Measurements from ENCODE around the gene SPEF1. TPM values are rescaled to one million over a fixed set of nuclear protein-coding genes. Genes with fewer than 3 reads are reported as not detected.

The SPEF1 gene
- total RNA-seq, 2 donors from 2014 or later: not detected

DNA sequence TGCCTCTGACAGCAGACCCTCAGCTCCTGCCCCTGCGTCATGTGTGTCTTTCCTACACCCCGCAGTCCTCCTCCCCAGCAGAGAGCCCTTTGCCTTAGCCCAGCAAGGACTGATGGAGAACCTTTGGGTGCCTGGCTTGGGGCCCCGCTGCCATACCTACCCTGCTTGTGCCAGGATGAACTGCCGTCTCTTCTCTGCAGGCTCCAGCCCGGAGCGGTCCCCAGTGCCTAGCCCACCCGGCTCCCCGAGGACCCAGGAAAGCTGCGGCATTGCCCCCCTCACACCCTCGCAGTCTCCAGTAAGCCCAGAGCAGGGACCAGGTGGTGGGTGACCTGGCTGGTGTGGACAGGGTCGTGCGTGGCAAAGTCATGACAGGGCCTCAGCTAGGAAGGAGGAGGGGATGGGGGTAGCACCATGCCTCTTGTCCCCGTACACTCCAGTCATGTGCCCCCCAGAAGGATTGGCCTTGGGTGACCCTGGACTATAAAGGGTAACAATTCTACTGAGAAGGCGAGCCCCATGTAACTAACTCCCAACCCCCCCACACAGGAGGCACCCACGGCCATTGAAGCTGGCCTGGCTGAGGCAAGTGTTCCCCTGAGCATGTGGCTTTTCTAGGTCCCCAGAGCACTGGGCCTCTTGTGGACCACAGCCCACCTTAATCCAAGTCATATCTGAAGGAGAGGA lies 40.5 kb downstream of the SPEF1 start:
- no peak for DNase-seq (ENCODE audit: low spot score)
- intact Hi-C loops (cut with DNase I): no loop called here

DNA sequence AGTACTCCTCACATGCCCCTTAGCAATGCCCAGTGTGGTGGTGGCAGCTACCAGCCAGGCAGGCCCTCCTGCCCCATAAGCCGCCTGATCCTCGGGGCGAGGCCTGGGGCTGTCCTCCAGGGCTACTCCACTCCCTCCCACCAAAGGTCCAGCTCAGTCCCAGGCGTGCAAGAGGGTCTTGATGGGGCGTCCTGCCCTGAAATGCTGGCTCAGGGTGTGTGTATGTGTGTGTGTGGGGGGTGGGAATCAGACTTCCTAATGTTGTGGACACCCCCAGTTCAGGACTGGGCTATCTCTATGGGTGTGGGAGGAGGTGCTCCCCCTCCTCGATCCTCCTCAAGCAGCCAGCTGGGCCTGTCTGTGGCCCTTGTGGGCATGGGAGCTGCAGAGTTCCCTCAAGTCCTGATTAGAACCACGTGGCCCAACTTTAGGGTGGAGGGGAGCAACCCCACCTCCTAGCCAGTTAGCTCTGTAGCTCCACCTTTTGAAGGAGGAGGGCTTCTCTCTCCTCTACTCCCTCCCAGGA lies 41.3 kb downstream of the SPEF1 start:
- intact Hi-C loops (cut with DNase I): no loop called here

DNA sequence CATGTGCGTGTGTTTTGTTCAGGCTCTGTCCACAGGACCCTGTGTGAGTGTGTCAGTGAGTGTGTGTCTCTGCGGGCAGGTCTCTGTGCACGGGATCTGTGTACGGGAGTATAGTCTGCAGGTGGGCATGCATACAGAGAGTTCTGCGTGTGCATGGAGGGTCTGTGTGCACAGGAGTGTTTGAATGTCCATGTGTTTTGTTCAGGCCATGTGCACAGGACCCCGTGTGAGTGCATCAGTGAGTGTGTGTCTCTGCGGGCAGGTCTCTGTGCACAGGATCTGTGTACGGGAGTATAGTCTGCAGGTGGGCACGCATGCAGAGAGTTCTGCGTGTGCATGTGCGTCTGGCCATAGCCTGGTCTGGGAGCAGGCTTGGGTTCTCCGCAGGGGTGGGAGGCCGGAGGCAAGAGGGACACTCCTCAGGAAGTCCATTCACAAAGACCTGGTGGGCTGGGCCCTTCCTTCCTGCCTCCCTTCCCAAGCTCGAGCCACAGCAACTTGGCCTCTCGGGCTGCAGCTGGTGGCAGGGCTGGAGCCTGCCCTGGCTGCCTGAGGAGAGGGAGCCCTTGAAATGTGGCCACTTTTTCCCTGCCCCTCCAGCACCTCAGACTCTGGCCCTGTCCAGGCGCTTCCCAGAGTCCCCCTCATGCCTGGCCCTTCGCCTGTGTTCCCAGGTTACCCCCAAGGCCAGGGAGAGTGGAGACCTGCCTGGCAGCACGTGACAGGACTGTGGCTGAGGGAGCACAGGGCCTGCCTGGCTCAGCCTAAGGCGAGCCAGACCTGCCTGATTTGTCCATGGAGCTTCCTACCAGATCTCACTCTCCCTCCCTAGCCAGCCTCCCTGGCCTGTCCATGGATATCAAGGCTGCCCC lies 42.0 kb downstream of the SPEF1 start:
- intact Hi-C loops (cut with DNase I): no loop called here
- DNase-seq (ENCODE audit: low spot score): no peak

More for the DNA sequence above, 41.3 kb downstream of the SPEF1 start:
- DNase-seq (ENCODE audit: low spot score): no peak

GRCh38 chr20:3738111-3739053 lies 42.9 kb downstream of the SPEF1 start:
- no peak for DNase-seq (ENCODE audit: low spot score)
- intact Hi-C loops (cut with DNase I): no loop called here

DNA sequence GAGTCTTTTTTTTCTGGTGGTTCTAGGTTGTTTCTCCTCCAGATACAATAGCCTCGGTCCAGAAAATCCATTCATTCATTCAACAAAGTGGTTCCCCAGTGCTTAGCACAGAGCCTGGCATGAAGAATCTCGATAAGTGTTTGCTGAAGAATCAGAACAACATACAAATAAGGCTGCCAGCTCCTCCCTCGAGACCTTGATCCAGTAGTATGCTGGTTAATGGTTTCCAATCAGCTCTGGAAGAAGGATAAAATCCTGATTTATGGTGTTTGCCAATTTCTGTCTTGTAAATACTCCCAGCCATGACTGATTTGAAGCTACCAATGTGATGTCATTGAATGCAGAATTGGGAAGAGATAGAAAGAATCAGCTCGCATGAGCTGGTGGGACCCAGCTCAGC lies 45.5 kb downstream of the SPEF1 start:
- DNase-seq (ENCODE audit: low spot score): no peak
- intact Hi-C loops (cut with DNase I): no loop called here

DNA sequence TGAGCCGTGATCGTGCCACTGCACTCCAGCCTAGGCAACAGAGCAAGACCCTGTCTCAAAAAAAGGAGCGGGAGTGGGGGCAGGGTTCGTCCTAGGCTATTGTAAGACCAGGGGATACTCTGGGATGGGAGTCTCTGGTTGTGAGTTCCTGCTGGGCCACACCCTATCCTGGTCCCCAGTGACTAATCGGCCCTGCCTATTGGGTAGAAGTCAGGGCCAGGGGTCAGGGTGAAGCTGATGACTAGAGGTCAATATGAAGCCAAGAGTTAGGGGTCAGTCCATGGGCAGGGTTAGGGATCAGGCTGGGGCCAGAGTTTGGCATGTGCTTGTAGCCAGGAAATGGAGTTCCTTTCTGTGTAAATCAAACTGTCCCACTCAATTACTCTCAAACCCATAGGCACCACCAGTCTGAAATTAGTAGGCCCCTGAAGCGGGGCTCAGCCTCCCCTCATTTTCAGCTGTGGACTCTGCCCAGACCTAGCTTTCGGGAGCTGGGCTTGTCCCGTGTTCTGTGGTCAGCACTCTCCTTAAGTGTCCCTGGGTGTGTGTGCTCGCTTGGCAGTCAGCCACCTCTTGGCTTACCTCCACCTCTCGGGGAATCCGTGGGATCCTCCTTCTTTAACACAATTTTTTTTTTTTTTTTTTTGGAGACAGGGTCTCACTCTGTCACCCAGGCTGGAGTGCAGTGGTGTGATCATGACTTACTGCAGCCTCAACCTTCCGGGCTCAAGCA lies 47.0 kb downstream of the SPEF1 start:
- intact Hi-C loops (cut with DNase I): no loop called here
- no peak for DNase-seq (ENCODE audit: low spot score)

GRCh38 chr20:3733119-3733995 lies 47.9 kb downstream of the SPEF1 start:
- intact Hi-C loops (cut with DNase I): no loop called here

GRCh38 chr20:3732327-3733118 lies 48.7 kb downstream of the SPEF1 start, which contains the start of gene HSPA12B:
Gene HSPA12B (plus strand): TSS chr20:3732685. CDS start chr20:3738675, 5,990 bp downstream.
- no peak for DNase-seq (ENCODE audit: low spot score)
- intact Hi-C loops (cut with DNase I): no loop called here

More at GRCh38 chr20:3733119-3733995, 47.9 kb downstream of the SPEF1 start:
- no peak for DNase-seq (ENCODE audit: low spot score)

GRCh38 chr20:3731944-3732326 lies 49.3 kb downstream of the SPEF1 start:
- DNase-seq (ENCODE audit: low spot score): no peak
- intact Hi-C loops (cut with DNase I): no loop called here

GRCh38 chr20:3730803-3731672 lies 50.2 kb downstream of the SPEF1 start:
- intact Hi-C loops (cut with DNase I): no loop called here
- DNase-seq (ENCODE audit: low spot score): no peak

DNA sequence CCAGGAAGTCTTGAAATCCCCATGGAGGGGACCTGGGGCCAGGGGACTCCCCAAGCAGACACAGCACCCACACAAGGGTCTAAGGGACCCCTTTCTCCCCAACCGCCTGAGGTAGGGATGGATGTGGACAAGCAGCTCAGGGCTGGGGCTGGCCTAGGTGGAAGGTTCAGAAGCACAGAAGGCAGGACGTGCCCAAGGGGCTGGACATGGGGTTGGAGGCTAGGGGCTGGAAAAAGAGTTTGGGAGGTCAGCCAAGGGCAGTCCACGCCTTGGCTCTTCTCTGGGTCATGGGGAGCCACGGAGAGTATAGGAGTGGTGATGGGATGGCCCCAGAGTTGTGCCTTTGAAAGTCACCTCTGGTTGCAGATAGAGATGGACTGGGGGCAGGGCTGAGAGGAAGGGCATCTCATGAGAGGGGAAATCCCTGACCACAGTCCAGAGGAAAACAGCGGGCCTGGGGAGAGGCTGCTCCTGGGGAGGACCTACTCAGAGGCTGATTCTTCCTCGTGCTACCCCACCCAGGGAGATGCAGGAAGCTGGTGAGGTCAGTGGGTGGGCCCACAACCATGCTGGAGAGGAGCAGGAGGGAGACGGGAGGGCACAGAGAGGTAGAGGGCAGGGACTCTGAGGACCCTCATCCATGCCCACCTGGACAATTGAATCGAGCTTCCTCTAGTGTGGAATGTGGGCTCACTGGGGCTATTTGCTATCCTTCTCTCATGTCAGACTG lies 51.3 kb downstream of the SPEF1 start:
- DNase-seq (ENCODE audit: low spot score): no peak
- intact Hi-C loops (cut with DNase I): no loop called here

- DNase-seq (ENCODE audit: low spot score): no peak
- intact Hi-C loops (cut with DNase I): no loop called here
Observed at GRCh38 chr20:3729378-3729777, 51.9 kb downstream of the SPEF1 start.

- intact Hi-C loops (cut with DNase I): no loop called here
- no peak for DNase-seq (ENCODE audit: low spot score)
Observed at GRCh38 chr20:3728876-3729275, 52.4 kb downstream of the SPEF1 start.

DNA sequence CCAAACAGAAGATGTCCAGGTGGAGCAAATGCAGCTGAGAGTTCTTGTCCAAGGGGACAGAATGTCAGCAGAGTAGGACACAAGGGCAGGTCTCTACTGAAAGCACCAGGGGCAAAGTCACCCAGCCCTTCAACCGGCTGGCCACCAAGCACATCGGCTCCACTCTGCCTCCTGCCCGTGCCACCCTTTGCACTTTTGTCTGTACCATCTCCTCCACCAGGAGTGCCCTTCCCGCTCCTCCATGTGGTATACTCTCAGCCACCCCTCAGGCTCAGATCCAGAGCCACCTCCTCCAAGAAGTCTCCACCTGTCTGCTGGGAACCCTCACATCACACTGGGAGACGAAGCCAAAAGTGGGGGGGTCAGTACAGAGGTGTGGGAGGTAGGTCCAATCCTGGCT lies 52.9 kb downstream of the SPEF1 start:
- intact Hi-C loops (cut with DNase I): no loop called here
- no peak for DNase-seq (ENCODE audit: low spot score)
